H1 (cell line): ENCODE data around the gene CNGA2. TPM values are rescaled to one million over a fixed set of nuclear protein-coding genes. Genes with fewer than 3 reads are reported as not detected.

Experiments used
- ATF3 ChIP-seq: IDR thresholded peaks from 2 replicates; pipeline ENCODE4 v1.6.1; 2011; ENCODE audit warnings: low read depth, mild to moderate bottlenecking, low read length; ENCODE audit not compliant: insufficient read depth
- BACH1 ChIP-seq: IDR thresholded peaks from 2 replicates; pipeline ENCODE4 v1.6.1; 2012; ENCODE audit warnings: low read length, improper control_type of control experiment
- CTBP2 ChIP-seq: IDR thresholded peaks from 2 replicates; pipeline ENCODE4 v1.7.0; 2011; ENCODE audit warnings: borderline replicate concordance, mild to moderate bottlenecking, moderate library complexity, mixed read lengths, low read length; ENCODE audit not compliant: insufficient read depth, insufficient read length
- CTCF ChIP-seq, 3 experiments: IDR thresholded peaks; 1 replicate in 2 of 3; 2 replicates in 1 of 3; pipeline versions ENCODE4 v1.5.1 to v1.6.1; 2011; ENCODE audit warnings: low read length in 3 of 3, mild to moderate bottlenecking in 3 of 3, inconsistent platforms in 2 of 3, low read depth in 1 of 3, moderate library complexity in 1 of 3; ENCODE audit not compliant: insufficient read depth in 1 of 3; ENCODE audit errors: control extremely low read depth in 1 of 3
- NRF1 ChIP-seq: IDR thresholded peaks from 2 replicates; pipeline ENCODE4 v1.6.1; 2011; ENCODE audit warnings: mild to moderate bottlenecking, low read depth, low read length, improper control_type of control experiment
- SP2 ChIP-seq: IDR thresholded peaks from 2 replicates; pipeline ENCODE4 v1.6.1; 2012; ENCODE audit warnings: mild to moderate bottlenecking, low read length, inconsistent platforms
- TAF7 ChIP-seq: optimal IDR thresholded peaks from 2 replicates; pipeline ENCODE3; 2011; ENCODE audit warnings: low read depth, mild to moderate bottlenecking, inconsistent platforms, low read length, moderate library complexity, borderline replicate concordance
- YY1 ChIP-seq: IDR thresholded peaks from 2 replicates; pipeline ENCODE4 v1.6.1; 2011; ENCODE audit warnings: low read depth, mild to moderate bottlenecking, low read length
- polyA plus RNA-seq, 7 experiments: library from polyadenylated mRNA; depleted of rRNA in 3 of 7; stranded (reverse) in 5 of 7; unstranded in 2 of 7; fragments of >200 nt in 5 of 7; fragments of 200-250 nt in 2 of 7; gene quantifications; 1 replicate in 5 of 7; 2 replicates in 1 of 7; 4 replicates in 1 of 7; pipeline versions ENCODE4 v1.2.1 to v1.2.3, GENCODE V29; 2011 to 2013; ENCODE audit warnings: missing spikeins in 2 of 7, mixed read lengths in 2 of 7
- total RNA-seq: library from RNA; stranded (reverse); fragmentation: NEBNext Ultra II Directional; extraction: Animal tissue kit (Norgen Biotek cat#: 25700); gene quantifications from 2 replicates; pipeline ENCODE4 v1.2.1, GENCODE V29; 2021

The CNGA2 gene
- total and polyA plus RNA-seq, 2 of the 8 experiments (the other 6 are each of a cell fraction or from before 2014, with no cell fraction given), result not detected

- TF ChIP-seq ATF3, result no peak
- TF ChIP-seq SP2, result no peak
- TF ChIP-seq TAF7, result no peak
- TF ChIP-seq BACH1, result no peak
- TF ChIP-seq NRF1, result no peak
- TF ChIP-seq CTCF (IDR thresholded peaks at IDR 0.05; ENCODE audit: control extremely low read depth in 1 of 3, insufficient read depth in 1 of 3, low read depth in 1 of 3, low read length in 3 of 3), result peak; percentile 70 to 91 (median 77)
- TF ChIP-seq CTBP2, result no peak
- TF ChIP-seq YY1, result no peak
Observed at GRCh38 chrX:151753313-151754046, 18.9 kb downstream of the CNGA2 start (continued).
